K562 (cell line): ENCODE data around the gene PLSCR3. TPM values are rescaled to one million over a fixed set of nuclear protein-coding genes. Genes with fewer than 3 reads are reported as not detected.

Experiments
- ATAC-seq: fragments of 200-7000 bp; cut with Tn5 transposase; 3 replicates; pipeline ENCODE4 v1.9.1; 2020; ENCODE audit warnings: moderate library complexity
- BruUV-seq: library from RNA; stranded (reverse); fragments of 400-500 nt; replicated peaks from 2 replicates; lab custom pipeline; 2021; lab: Mats Ljungman, UMichigan
- CTCF ChIA-PET: fragments of 300-600 bp; formaldehyde crosslinking; extraction: SDS; loops from one replicate; lab custom pipeline; 2021; ENCODE audit warnings: low intra/inter-chr PET ratio; lab: Yijun Ruan, JAX
- POLR2A ChIA-PET: fragments of 300-600, 350-650 bp; sonication (Branson Sonifier 250); formaldehyde crosslinking; extraction: SDS; loops from one replicate; lab custom pipeline; 2021; ENCODE audit warnings: antibody characterized with exemption, inconsistent platforms; lab: Yijun Ruan, JAX
- DNase-seq, 4 experiments: peaks; one replicate each; pipeline versions ENCODE4 v3.0.0 to v3.0.0-alpha.2; 2011 to 2018; ENCODE audit warnings: low spot score in 3 of 4, mixed read lengths in 3 of 4; ENCODE audit errors: extremely low read depth in 1 of 4
- FAIRE-seq: peaks from 2 replicates; lab custom pipeline; 2011; peaks lifted over from hg19 to GRCh38; lab: Jason Lieb, UNC
- H2AFZ ChIP-seq: 2 replicates; pipeline ENCODE4 v1.6.0; 2011; ENCODE audit warnings: low read depth, low read length, control low read depth, inconsistent platforms
- H3K27ac ChIP-seq: fragments of 200-600 bp; 3 replicates; pipeline ENCODE4 v1.8.0; 2011; ENCODE audit warnings: low read depth, mild to moderate bottlenecking, control low read depth, inconsistent platforms, low read length, moderate library complexity, mixed read lengths; ENCODE audit errors: extremely low read depth
- H3K27me3 ChIP-seq, 2 experiments: fragments of 300-600 bp in 1 of 2; 2 replicates in 1 of 2; 3 replicates in 1 of 2; pipeline versions ENCODE4 v1.6.0 to v1.8.0; 2011; ENCODE audit warnings: inconsistent platforms in 2 of 2, low read length in 2 of 2, mild to moderate bottlenecking in 1 of 2, mixed read lengths in 1 of 2, moderate library complexity in 1 of 2; ENCODE audit not compliant: control insufficient read depth in 2 of 2, insufficient read depth in 2 of 2
- H3K36me3 ChIP-seq: fragments of 300-600 bp; 3 replicates; pipeline ENCODE4 v1.8.0; 2011; ENCODE audit warnings: mild to moderate bottlenecking, low read length, inconsistent platforms; ENCODE audit not compliant: control insufficient read depth, insufficient read depth
- H3K4me1 ChIP-seq, 2 experiments: fragments of 200-600 bp in 1 of 2; replicated peaks in 1 of 2; 2 replicates in 1 of 2; 3 replicates in 1 of 2; pipeline versions ENCODE4 v1.5.1 to v1.8.0; 2011; ENCODE audit warnings: inconsistent platforms in 2 of 2, low read length in 2 of 2, mild to moderate bottlenecking in 1 of 2, mixed read lengths in 1 of 2, moderate library complexity in 1 of 2; ENCODE audit not compliant: control insufficient read depth in 2 of 2, insufficient read depth in 2 of 2
- H3K4me2 ChIP-seq: 2 replicates; pipeline ENCODE4 v1.6.1; 2011; ENCODE audit warnings: low read length, control low read depth, inconsistent platforms, mixed read lengths; ENCODE audit not compliant: insufficient read depth
- H3K4me3 ChIP-seq: fragments of 200-600 bp; sonication (generic), shearing (Covaris generic); 2 replicates; pipeline ENCODE4 v1.5.1; 2016; ENCODE audit warnings: control low read depth, inconsistent platforms
- H3K79me2 ChIP-seq: fragments of 200-600 bp; 3 replicates; pipeline ENCODE4 v1.8.0; 2011; ENCODE audit warnings: low read length, inconsistent platforms; ENCODE audit not compliant: control insufficient read depth, insufficient read depth
- H3K9ac ChIP-seq, 2 experiments: 2 replicates each; pipeline versions ENCODE4 v1.6.0 to v1.6.1; 2011; ENCODE audit warnings: low read depth in 2 of 2, low read length in 2 of 2, control low read depth in 1 of 2, inconsistent platforms in 1 of 2, mild to moderate bottlenecking in 1 of 2, mixed read lengths in 1 of 2; ENCODE audit not compliant: insufficient read depth in 1 of 2
- H3K9me1 ChIP-seq: one replicate; pipeline ENCODE4 v1.6.0; 2011; ENCODE audit warnings: inconsistent platforms, mild to moderate bottlenecking, low read length, moderate library complexity; ENCODE audit not compliant: control insufficient read depth, insufficient read depth
- H3K9me3 ChIP-seq: replicated peaks from 2 replicates; pipeline ENCODE4 v1.5.1; 2011; ENCODE audit warnings: low read depth, low read length, inconsistent platforms; ENCODE audit not compliant: control insufficient read depth, insufficient read depth
- H4K20me1 ChIP-seq: replicated peaks from 2 replicates; pipeline ENCODE4 v1.6.1; 2011; ENCODE audit warnings: low read length, inconsistent platforms, mixed read lengths; ENCODE audit not compliant: control insufficient read depth, insufficient read depth
- HDAC6 ChIP-seq: IDR thresholded peaks from 2 replicates; pipeline ENCODE4 v1.6.1; 2012; ENCODE audit warnings: low read depth, mild to moderate bottlenecking, control low read depth, inconsistent platforms, low read length, moderate library complexity
- KDM2B ChIP-seq: fragments of 250-450 bp; sonication (Bioruptor Pico); IDR thresholded peaks from 2 replicates; pipeline ENCODE4 v1.8.0; 2021; ENCODE audit warnings: mild to moderate bottlenecking, moderate library complexity
- KLF13 ChIP-seq: fragments of 450-650 bp; IDR thresholded peaks from 2 replicates; pipeline ENCODE4 v1.6.1; 2016; ENCODE audit warnings: missing genetic modification characterization, low read depth, mild to moderate bottlenecking, missing compliant biosample characterization, moderate library complexity, borderline replicate concordance
- MECOM ChIP-seq: fragments of 250-450 bp; sonication (Bioruptor Pico); IDR thresholded peaks from 2 replicates; pipeline ENCODE4 v1.8.0; 2022; ENCODE audit warnings: inconsistent platforms
- RERE ChIP-seq: sonication (generic); formaldehyde crosslinking; IDR thresholded peaks from 2 replicates; pipeline ENCODE4 v1.8.0; 2023; ENCODE audit warnings: missing genetic modification reagents, mild to moderate bottlenecking, borderline replicate concordance
- SAFB ChIP-seq: fragments of 200-400 bp; formaldehyde crosslinking; IDR thresholded peaks from 2 replicates; pipeline ENCODE4 v1.6.1; 2017; ENCODE audit warnings: low read depth, low read length, borderline replicate concordance
- SMARCA5 ChIP-seq: fragments of 450-650 bp; IDR thresholded peaks from 2 replicates; pipeline ENCODE4 v1.6.1; 2016
- ZBTB11 ChIP-seq, 3 experiments: fragments of 200-800 bp in 1 of 3; fragments of 250-450 bp in 1 of 3; fragments of 450-650 bp in 1 of 3; sonication (Bioruptor Pico) in 1 of 3; sonication (Bioruptor generic) in 1 of 3; formaldehyde crosslinking in 1 of 3; IDR thresholded peaks; 2 replicates each; pipeline versions ENCODE4 v1.6.1 to v1.8.0; 2016 to 2022; ENCODE audit warnings: mild to moderate bottlenecking in 2 of 3, missing genetic modification characterization in 2 of 3, missing compliant biosample characterization in 1 of 3, moderate library complexity in 1 of 3
- ZNF77 ChIP-seq: fragments of 250-450 bp; sonication (Bioruptor Pico); IDR thresholded peaks from 2 replicates; pipeline ENCODE4 v1.5.0; 2020
- WGBS: fragments of 100-300 bp; shearing (Covaris generic); methylation state at CpG from one replicate; pipeline ENCODE4 v1.1.6; 2016; ENCODE audit warnings: low coverage, mixed read lengths; ENCODE audit not compliant: insufficient coverage; ENCODE audit errors: missing lambda C conversion rate; 5-methylcytosine and 5-hydroxymethylcytosine counted together
- in situ Hi-C: fragments of 300-500 bp; cut with MboI; formaldehyde crosslinking; loops from 4 replicates; pipeline ENCODE4 v1.15.0; 2018; ENCODE audit warnings: inconsistent platforms, mixed read lengths
- intact Hi-C: fragments of 100-400 bp; cut with micrococcal nuclease; formaldehyde crosslinking; loops from 2 replicates; pipeline ENCODE4 v1.14.2; 2022
- polyA plus RNA-seq, 8 experiments: library from polyadenylated mRNA; depleted of rRNA in 4 of 8; stranded (reverse) in 5 of 8; unstranded in 3 of 8; fragments of >200 nt; fragmentation: Nextera tagmentation in 2 of 8; fragmentation: Illumina TruSeq in 1 of 8; extraction: Ambion mirVana in 2 of 8; extraction: Trizol in 1 of 8; gene quantifications; 2 replicates each; pipeline versions ENCODE4 v1.2.1 to v1.2.3, GENCODE V29; 2011 to 2014; ENCODE audit warnings: inconsistent platforms in 1 of 8, missing spikeins in 1 of 8
- total RNA-seq, 7 experiments: library from RNA; depleted of rRNA in 6 of 7; stranded (reverse); fragments of >200 nt in 6 of 7; fragmentation: Illumina TruSeq in 2 of 7; extraction: Trizol in 2 of 7; gene quantifications; 2 replicates each; pipeline versions ENCODE4 v1.2.1 to v1.2.3, GENCODE V29; 2011 to 2021; ENCODE audit warnings: low replicate concordance in 1 of 7

Gene PLSCR3
- total and polyA plus RNA-seq, 9 of the 15 experiments (the other 6 are each of a cell fraction or from before 2014, with no cell fraction given): 3.2 to 16.8 (median 4.5) TPM

GRCh38 chr17:7383742-7384488, 10.4 kb downstream of the PLSCR3 start (continued):
- TF ChIP-seq RERE: no peak

GRCh38 chr17:7383371-7383741, 11.0 kb downstream of the PLSCR3 start:
- no peak overlapping the region for H3K4me3 ChIP-seq
- H3K4me1 ChIP-seq: peaks cover 8 to 18% of the 10 kb centered on the region in 2 experiments; a peak in 4 of 5 replicates
- 94% methylated on average over 5 of the region's 11 CpGs for WGBS
- no peaks in the 10 kb centered on the region for H4K20me1 ChIP-seq
- H3K9me3 ChIP-seq: peaks cover 2% of the 10 kb centered on the region; the same call in 1 of the 2 replicates
- no peaks in the 10 kb centered on the region for H3K27me3 ChIP-seq
- intact Hi-C loops (no loop called here), in situ Hi-C loops (no loop called here)
- ChIA-PET CTCF (no interaction called here), POLR2A (no interaction called here)
- no peak overlapping the region for H3K4me2 ChIP-seq
- H2AFZ ChIP-seq: no peak overlapping the region
- no peak overlapping the region for H3K9ac ChIP-seq
- no peak for ATAC-seq
- FAIRE-seq: no peak
- no peaks in the 10 kb centered on the region for H3K9me1 ChIP-seq
- DNase-seq: no peak
- no peak overlapping the region for H3K27ac ChIP-seq
- no TSS peak for BruUV-seq
- no peaks in the 10 kb centered on the region for H3K36me3 ChIP-seq
- H3K79me2 ChIP-seq: no peaks in the 10 kb centered on the region; the same call in 2 of the 3 replicates
- TF ChIP-seq KDM2B (CRISPR knock-in tag) (no peak), MECOM (no peak), HDAC6 (no peak), SMARCA5 (no peak), ZNF77 (CRISPR knock-in tag) (no peak), ZBTB11 (CRISPR knock-in tag; IDR thresholded peaks at IDR 0.05) (no peak), KLF13 (tag) (no peak), SAFB (no peak)
